A673 (cell line): ENCODE measurements around the gene ZMYND8. TPM values are rescaled to one million over a fixed set of nuclear protein-coding genes. Genes with fewer than 3 reads are reported as not detected.
"Not testable (repeated sequence)": the region's sequence is repeated elsewhere in the genome, so short reads cannot be mapped to it uniquely, and the experiment has no call there.

Source experiments
- BruUV-seq: library from RNA; stranded (reverse); fragments of 400-500 nt; replicated peaks from 2 replicates; lab custom pipeline; 2021; lab: Mats Ljungman, UMichigan
- CTCF ChIA-PET: fragments of 300-600 bp; sonication (Branson Sonifier 250); formaldehyde crosslinking; loops from one replicate; lab custom pipeline; 2022; ENCODE audit warnings: antibody characterized with exemption; lab: Charles Lee
- POLR2A ChIA-PET: fragments of 300-600 bp; sonication (Branson Sonifier 250); formaldehyde crosslinking; loops from one replicate; lab custom pipeline; 2022; ENCODE audit warnings: antibody characterized with exemption; ENCODE audit not compliant: low non-redundant PET; lab: Charles Lee
- DNase-seq: peaks from one replicate; pipeline ENCODE4 v3.0.0-alpha.2; 2015; ENCODE audit warnings: low spot score
- H3K27ac ChIP-seq: fragments of 200-600 bp; sonication (generic); 2 replicates; pipeline ENCODE4 v1.5.1; 2016; ENCODE audit warnings: mixed run types, low read depth, mild to moderate bottlenecking, mixed read lengths, antibody characterized with exemption, low read length; ENCODE audit not compliant: poor library complexity, severe bottlenecking
- H3K27me3 ChIP-seq: fragments of 200-600 bp; sonication (generic); replicated peaks from 2 replicates; pipeline ENCODE4 v1.6.1; 2017; ENCODE audit warnings: mixed run types, low read depth, mild to moderate bottlenecking, mixed read lengths, antibody characterized with exemption, low read length; ENCODE audit not compliant: insufficient read depth, poor library complexity
- H3K36me3 ChIP-seq: fragments of 200-600 bp; sonication (generic); 2 replicates; pipeline ENCODE4 v1.6.1; 2016; ENCODE audit warnings: mixed run types, mild to moderate bottlenecking, mixed read lengths, antibody characterized with exemption, low read length; ENCODE audit not compliant: insufficient read depth, poor library complexity, severe bottlenecking
- H3K4me1 ChIP-seq: fragments of 200-600 bp; sonication (generic); 2 replicates; pipeline ENCODE4 v1.6.1; 2017; ENCODE audit warnings: mixed run types, mild to moderate bottlenecking, mixed read lengths, antibody characterized with exemption, low read length; ENCODE audit not compliant: insufficient read depth, poor library complexity, severe bottlenecking
- H3K4me3 ChIP-seq: fragments of 200-600 bp; sonication (generic); 2 replicates; pipeline ENCODE4 v1.5.1; 2016; ENCODE audit warnings: low read depth, mixed run types, mild to moderate bottlenecking, mixed read lengths, low read length; ENCODE audit not compliant: poor library complexity, severe bottlenecking
- H3K9me3 ChIP-seq: fragments of 200-600 bp; sonication (generic); 2 replicates; pipeline ENCODE4 v1.6.1; 2016; ENCODE audit warnings: mixed run types, low read depth, mild to moderate bottlenecking, mixed read lengths, antibody characterized with exemption, low read length; ENCODE audit not compliant: poor library complexity, severe bottlenecking
- CTCF ChIP-seq: fragments of 300-800, 200-600 bp; sonication (generic); conservative IDR thresholded peaks from 2 replicates; pipeline ENCODE4 v1.5.1; 2017; ENCODE audit warnings: low read depth, mild to moderate bottlenecking, antibody characterized with exemption, low read length, moderate library complexity, mixed read lengths
- EZH2 ChIP-seq: fragments of 200-600 bp; sonication (generic); IDR thresholded peaks from 2 replicates; pipeline ENCODE4 v1.6.1; 2017; ENCODE audit warnings: borderline replicate concordance, low read depth, mild to moderate bottlenecking, mixed read lengths, antibody characterized with exemption, low read length; ENCODE audit not compliant: poor library complexity, severe bottlenecking
- intact Hi-C: fragments of 100-400 bp; cut with micrococcal nuclease; formaldehyde crosslinking; loops from one replicate; pipeline ENCODE4 v1.10.0; 2022; ENCODE audit not compliant: unreplicated experiment
- total RNA-seq: library from RNA; stranded (reverse); gene quantifications from 2 replicates; pipeline ENCODE4 v1.2.3, GENCODE V29; 2021

The ZMYND8 gene
- total RNA-seq, 1 experiment from 2014 or later: 31.3 TPM

- no peak overlapping the region for H3K27ac ChIP-seq
- CTCF ChIA-PET: interaction anchor here (0.8 kb wide), 1 partner anchor 104 kb away, joined by 4 read pairs; no protein-coding TSS in a partner anchor
- H3K27me3 ChIP-seq: no peaks in the 10 kb centered on the region
- POLR2A ChIA-PET: no interaction called here
- intact Hi-C loops: no loop called here
- no peaks in the 10 kb centered on the region for H3K4me1 ChIP-seq
- peaks cover 26% of the 10 kb centered on the region for H3K36me3 ChIP-seq
- no peaks in the 10 kb centered on the region for H3K9me3 ChIP-seq
- no peak for TF ChIP-seq CTCF
- no TSS peak for BruUV-seq
- no peak overlapping the region for H3K4me3 ChIP-seq
- DNase-seq: no peak
Measured at GRCh38 chr20:47280228-47280627, 76.3 kb downstream of the ZMYND8 start.

GRCh38 chr20:47278907-47279348 is 77.6 kb downstream of the ZMYND8 start:
- no peak for TF ChIP-seq EZH2
- no peak for TF ChIP-seq CTCF
- no peak overlapping the region for H3K4me3 ChIP-seq
- H3K27ac ChIP-seq: no peak overlapping the region
- no peaks in the 10 kb centered on the region for H3K27me3 ChIP-seq
- no peaks in the 10 kb centered on the region for H3K9me3 ChIP-seq
- no peak for DNase-seq
- intact Hi-C loops: no loop called here
- no TSS peak for BruUV-seq
- POLR2A ChIA-PET: interaction anchor here (0.6 kb wide), 1 partner anchor 545 kb away, joined by 5 read pairs; no protein-coding TSS in a partner anchor
- peaks cover 11% of the 10 kb centered on the region for H3K4me1 ChIP-seq
- CTCF ChIA-PET: no interaction called here
- peaks cover 23% of the 10 kb centered on the region for H3K36me3 ChIP-seq

GRCh38 chr20:47277535-47277872 is 79.0 kb downstream of the ZMYND8 start:
- CTCF ChIA-PET, POLR2A ChIA-PET, BruUV-seq, DNase-seq, intact Hi-C loops, H3K4me3 ChIP-seq, H3K27me3 ChIP-seq, H3K27ac ChIP-seq, H3K9me3 ChIP-seq: not testable (repeated sequence)
- Histone ChIP-seq H3K4me1 (peaks cover 13% of the 10 kb centered on the region), H3K36me3 (peaks cover 16% of the 10 kb centered on the region)

- ChIA-PET POLR2A (no interaction called here), CTCF (no interaction called here)
- H3K36me3 ChIP-seq: peaks cover 13% of the 10 kb centered on the region
- intact Hi-C loops: no loop called here
- H3K27me3 ChIP-seq: no peaks in the 10 kb centered on the region
- no peaks in the 10 kb centered on the region for H3K9me3 ChIP-seq
- DNase-seq: no peak
- peaks cover 13% of the 10 kb centered on the region for H3K4me1 ChIP-seq
- BruUV-seq: no TSS peak
- H3K27ac ChIP-seq: no peak overlapping the region
- TF ChIP-seq CTCF (no peak), EZH2 (no peak)
- no peak overlapping the region for H3K4me3 ChIP-seq
Measured at GRCh38 chr20:47276851-47277534, 79.5 kb downstream of the ZMYND8 start.
